Epithelial cell of proximal tubule (primary cell): Measurements from ENCODE around the gene UBE2E1. TPM values are rescaled to one million over a fixed set of nuclear protein-coding genes. Genes with fewer than 3 reads are reported as not detected.

Experiments
- DNase-seq: peaks from one replicate; pipeline ENCODE4 v3.0.0-alpha.2; 2011; ENCODE audit warnings: low read depth
- H3K4me3 ChIP-seq: 2 replicates; pipeline ENCODE4 v1.5.1; 2011; ENCODE audit warnings: low read depth, mild to moderate bottlenecking, low read length
- total RNA-seq: library from RNA; depleted of rRNA; stranded (reverse); fragments of >200 nt; gene quantifications from 2 replicates; pipeline ENCODE4 v1.2.3, GENCODE V29; 2015
- TF ChIP-seq, protein P1 (sequence below): conservative IDR thresholded peaks from 2 replicates; pipeline ENCODE4 v1.5.1; 2012; ENCODE audit warnings: low read depth, mild to moderate bottlenecking, low read length

The UBE2E1 gene
- total RNA-seq, 1 donor from 2014 or later = 76.7 TPM

- no peak for DNase-seq
- peak overlapping the region; percentile 70 for H3K4me3 ChIP-seq
- TF ChIP-seq, protein P1, sequence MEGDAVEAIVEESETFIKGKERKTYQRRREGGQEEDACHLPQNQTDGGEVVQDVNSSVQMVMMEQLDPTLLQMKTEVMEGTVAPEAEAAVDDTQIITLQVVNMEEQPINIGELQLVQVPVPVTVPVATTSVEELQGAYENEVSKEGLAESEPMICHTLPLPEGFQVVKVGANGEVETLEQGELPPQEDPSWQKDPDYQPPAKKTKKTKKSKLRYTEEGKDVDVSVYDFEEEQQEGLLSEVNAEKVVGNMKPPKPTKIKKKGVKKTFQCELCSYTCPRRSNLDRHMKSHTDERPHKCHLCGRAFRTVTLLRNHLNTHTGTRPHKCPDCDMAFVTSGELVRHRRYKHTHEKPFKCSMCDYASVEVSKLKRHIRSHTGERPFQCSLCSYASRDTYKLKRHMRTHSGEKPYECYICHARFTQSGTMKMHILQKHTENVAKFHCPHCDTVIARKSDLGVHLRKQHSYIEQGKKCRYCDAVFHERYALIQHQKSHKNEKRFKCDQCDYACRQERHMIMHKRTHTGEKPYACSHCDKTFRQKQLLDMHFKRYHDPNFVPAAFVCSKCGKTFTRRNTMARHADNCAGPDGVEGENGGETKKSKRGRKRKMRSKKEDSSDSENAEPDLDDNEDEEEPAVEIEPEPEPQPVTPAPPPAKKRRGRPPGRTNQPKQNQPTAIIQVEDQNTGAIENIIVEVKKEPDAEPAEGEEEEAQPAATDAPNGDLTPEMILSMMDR = no peak
These were observed 4.1 kb downstream of the UBE2E1 start for GRCh38 chr3:23809840-23810342.

DNA sequence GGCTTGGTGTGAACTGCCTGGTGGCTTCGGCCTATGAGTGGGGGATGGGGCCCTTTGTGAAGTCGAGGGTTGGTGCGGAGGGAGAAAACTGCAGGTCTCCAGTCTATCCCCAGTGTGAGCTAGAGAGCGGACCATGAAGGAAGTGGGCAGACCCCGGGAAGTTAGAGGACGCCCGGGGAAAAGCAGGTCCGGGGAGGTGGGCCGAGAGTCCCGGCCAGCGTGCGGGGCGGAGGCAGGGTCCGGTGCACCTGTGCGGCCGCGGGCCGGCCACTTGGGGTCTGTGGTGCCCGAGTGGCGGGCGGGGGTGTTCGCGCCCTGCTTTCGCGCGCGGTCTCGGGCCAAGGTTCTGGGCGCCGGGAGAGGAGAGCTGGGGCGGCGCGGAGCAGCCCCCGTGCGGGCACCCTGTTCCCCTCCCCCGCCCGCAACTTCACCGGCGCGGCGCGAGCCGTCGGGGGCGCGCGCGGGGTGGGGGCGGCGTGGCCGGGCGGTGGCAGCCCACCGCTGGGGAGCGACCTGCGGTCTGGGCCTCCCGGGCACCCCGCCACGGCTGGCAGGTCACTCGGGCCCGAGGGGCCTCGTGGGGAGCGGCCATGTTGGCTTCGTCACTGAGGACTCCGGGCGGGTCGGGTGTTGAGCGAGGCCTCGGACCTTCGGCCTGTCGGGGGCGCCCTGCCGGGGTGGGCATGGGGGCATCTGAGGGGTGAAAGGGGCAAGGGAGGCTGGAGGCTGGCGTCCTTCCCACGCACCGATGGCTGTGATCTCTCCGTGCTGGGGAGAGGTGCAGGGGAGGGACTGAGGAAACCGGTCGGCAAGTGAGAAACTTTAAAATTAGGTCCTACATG, 4.8 kb downstream of the UBE2E1 start:
- H3K4me3 ChIP-seq = peak overlapping the region; percentile 70
- no peak for DNase-seq
- TF ChIP-seq, protein P1 = peak; percentile 38

DNA sequence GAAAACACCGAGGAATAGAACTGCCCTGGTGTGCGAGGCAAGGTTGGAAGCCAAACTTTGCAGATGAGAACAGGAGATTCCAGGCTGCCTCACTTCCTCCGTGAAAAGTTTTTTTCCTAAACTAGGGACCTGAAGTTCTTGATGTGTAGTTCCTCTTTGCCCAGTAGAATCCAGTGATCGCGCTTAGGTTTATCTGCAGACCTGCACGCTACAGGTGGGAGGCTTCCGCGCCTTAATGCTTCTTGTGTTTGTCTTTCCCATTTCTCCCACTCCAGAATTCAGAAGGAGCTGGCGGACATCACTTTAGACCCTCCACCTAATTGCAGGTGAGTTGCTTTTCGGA, 5.4 kb downstream of the UBE2E1 start:
- H3K4me3 ChIP-seq = peak overlapping the region; percentile 70
- TF ChIP-seq, protein P1 = no peak
- DNase-seq = no peak

- DNase-seq = no peak
- TF ChIP-seq, protein P1 = no peak
- no peak overlapping the region for H3K4me3 ChIP-seq
These were observed 6.2 kb downstream of the UBE2E1 start for GRCh38 chr3:23811919-23812318.

GRCh38 chr3:23815879-23816278, 10.1 kb downstream of the UBE2E1 start:
- H3K4me3 ChIP-seq = no peak overlapping the region
- DNase-seq = no peak
- TF ChIP-seq, protein P1 = no peak

GRCh38 chr3:23816721-23817120, 11.0 kb downstream of the UBE2E1 start:
- TF ChIP-seq, protein P1 = no peak
- no peak overlapping the region for H3K4me3 ChIP-seq
- no peak for DNase-seq

DNA sequence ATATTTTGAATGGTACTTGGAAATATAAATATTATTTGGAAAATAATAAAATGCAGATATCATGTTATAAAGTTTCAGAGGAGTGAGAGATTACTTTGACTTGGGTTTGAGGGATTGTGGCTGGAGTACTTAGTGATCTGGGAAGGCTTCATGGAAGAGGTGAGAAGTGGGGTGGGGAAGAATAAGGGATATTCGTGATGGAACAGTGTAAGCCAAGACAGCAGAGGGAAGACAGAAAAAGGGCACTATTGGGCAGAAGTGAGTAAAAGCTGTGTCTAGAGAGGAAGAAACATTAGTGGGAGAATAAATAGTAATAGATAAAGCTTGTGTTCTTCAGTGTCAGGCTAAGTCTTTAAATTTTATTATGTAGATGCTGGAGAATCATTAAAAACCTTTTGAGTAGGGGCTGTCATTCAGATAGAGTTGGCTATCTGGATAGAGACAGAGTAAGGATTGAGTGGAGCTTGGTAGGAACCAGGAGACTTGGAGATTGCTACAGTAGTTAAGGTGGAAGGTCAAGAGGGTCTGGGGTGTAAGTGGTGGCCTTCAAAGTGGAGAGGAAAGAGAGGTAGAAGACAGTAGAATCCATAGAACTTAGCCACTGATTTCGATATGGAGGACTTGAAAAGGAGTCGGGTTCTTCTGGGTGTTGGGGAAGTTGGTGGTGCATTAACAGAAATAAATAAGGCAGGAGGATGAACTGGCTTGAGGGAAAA, 11.9 kb downstream of the UBE2E1 start:
- no peak overlapping the region for H3K4me3 ChIP-seq
- TF ChIP-seq, protein P1 = no peak
- DNase-seq = no peak
